Left ventricle myocardium inferior (tissue), 1 donor: ENCODE measurements around the gene ZNF322. TPM values are rescaled to one million over a fixed set of nuclear protein-coding genes. Genes with fewer than 3 reads are reported as not detected.

Experiments used
- DNase-seq: peaks from one replicate; pipeline ENCODE4 v3.0.0-alpha.2; 2020
- H3K27ac ChIP-seq: fragments of 200-600 bp; replicated peaks from 2 replicates; pipeline ENCODE4 v1.8.0; 2021
- H3K27me3 ChIP-seq: fragments of 200-600 bp; 2 replicates; pipeline ENCODE4 v1.8.0; 2021; ENCODE audit warnings: low read depth
- H3K36me3 ChIP-seq: fragments of 200-600 bp; 2 replicates; pipeline ENCODE4 v1.8.0; 2021
- H3K4me1 ChIP-seq: fragments of 200-600 bp; 2 replicates; pipeline ENCODE4 v1.8.0; 2021
- H3K4me3 ChIP-seq: fragments of 200-600 bp; 2 replicates; pipeline ENCODE4 v1.8.0; 2021; ENCODE audit warnings: mild to moderate bottlenecking, moderate library complexity
- H3K9me3 ChIP-seq: fragments of 200-600 bp; replicated peaks from 2 replicates; pipeline ENCODE4 v1.8.0; 2021
- intact Hi-C: fragments of 100-400 bp; cut with micrococcal nuclease; formaldehyde crosslinking; loops from one replicate; pipeline ENCODE4 v1.11.0; 2022
- total RNA-seq: library from RNA; stranded (reverse); fragmentation: NEBNext Ultra II Directional; extraction: Animal tissue kit (Norgen Biotek cat#: 25700); gene quantifications from one replicate; pipeline ENCODE4 v1.2.1, GENCODE V29; 2021
- TF ChIP-seq, protein P1 (sequence below): fragments of 200-600 bp; IDR thresholded peaks from 2 replicates; pipeline ENCODE4 v1.8.0; 2021; ENCODE audit warnings: antibody characterized with exemption, mild to moderate bottlenecking, borderline replicate concordance
- donor health status: DM: no; HTN: yes; CAD: no; lungs with severe emphysema.

Gene ZNF322
- total RNA-seq, 1 donor from 2014 or later: 12.9 TPM

GRCh38 chr6:26588965-26589364 lies 70.6 kb downstream of the ZNF322 start:
- Histone ChIP-seq H3K9me3 (no peaks in the 10 kb centered on the region), H3K4me1 (no peaks in the 10 kb centered on the region), H3K27me3 (peaks cover 93% of the 10 kb centered on the region), H3K36me3 (no peaks in the 10 kb centered on the region), H3K4me3 (no peak overlapping the region), H3K27ac (no peak overlapping the region)
- intact Hi-C loops: no loop called here
- DNase-seq: no peak
- TF ChIP-seq, protein P1, sequence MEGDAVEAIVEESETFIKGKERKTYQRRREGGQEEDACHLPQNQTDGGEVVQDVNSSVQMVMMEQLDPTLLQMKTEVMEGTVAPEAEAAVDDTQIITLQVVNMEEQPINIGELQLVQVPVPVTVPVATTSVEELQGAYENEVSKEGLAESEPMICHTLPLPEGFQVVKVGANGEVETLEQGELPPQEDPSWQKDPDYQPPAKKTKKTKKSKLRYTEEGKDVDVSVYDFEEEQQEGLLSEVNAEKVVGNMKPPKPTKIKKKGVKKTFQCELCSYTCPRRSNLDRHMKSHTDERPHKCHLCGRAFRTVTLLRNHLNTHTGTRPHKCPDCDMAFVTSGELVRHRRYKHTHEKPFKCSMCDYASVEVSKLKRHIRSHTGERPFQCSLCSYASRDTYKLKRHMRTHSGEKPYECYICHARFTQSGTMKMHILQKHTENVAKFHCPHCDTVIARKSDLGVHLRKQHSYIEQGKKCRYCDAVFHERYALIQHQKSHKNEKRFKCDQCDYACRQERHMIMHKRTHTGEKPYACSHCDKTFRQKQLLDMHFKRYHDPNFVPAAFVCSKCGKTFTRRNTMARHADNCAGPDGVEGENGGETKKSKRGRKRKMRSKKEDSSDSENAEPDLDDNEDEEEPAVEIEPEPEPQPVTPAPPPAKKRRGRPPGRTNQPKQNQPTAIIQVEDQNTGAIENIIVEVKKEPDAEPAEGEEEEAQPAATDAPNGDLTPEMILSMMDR: no peak

Other genes starting within 250 kb of the ZNF322 start
- 8.3 TPM for gene BTN3A3, start 219.2 kb downstream of the ZNF322 start, total RNA-seq
- gene BTN2A1, start 201.8 kb downstream of the ZNF322 start, total RNA-seq: 16.0 TPM
- not detected for gene BTN1A1, start 159.4 kb downstream of the ZNF322 start, total RNA-seq
- 29.7 TPM for gene HMGN4, start 121.4 kb downstream of the ZNF322 start, total RNA-seq
- 8.3 TPM for gene ABT1, start 62.8 kb downstream of the ZNF322 start, total RNA-seq